Brain microvascular endothelial cell (primary cell): ENCODE data around the gene UTF1.

Experiments
- DNase-seq: peaks from one replicate; pipeline ENCODE4 v3.0.0-alpha.2; 2020
- H3K27ac ChIP-seq: fragments of 250-450 bp; sonication (Bioruptor Pico); 2 replicates; pipeline ENCODE4 v1.5.1; 2020; ENCODE audit warnings: mild to moderate bottlenecking, moderate library complexity
- H3K27me3 ChIP-seq: fragments of 250-450 bp; sonication (Bioruptor Pico); replicated peaks from 2 replicates; pipeline ENCODE4 v1.5.1; 2020; ENCODE audit warnings: mild to moderate bottlenecking
- H3K36me3 ChIP-seq: fragments of 250-450 bp; sonication (Bioruptor Pico); replicated peaks from 2 replicates; pipeline ENCODE4 v1.5.1; 2020; ENCODE audit warnings: mild to moderate bottlenecking
- H3K4me3 ChIP-seq: 2 replicates; pipeline ENCODE4 v1.5.1; 2011; ENCODE audit warnings: low read depth, mild to moderate bottlenecking, control low read depth, low read length, moderate library complexity
- CTCF ChIP-seq: IDR thresholded peaks from 2 replicates; pipeline ENCODE4 v1.5.1; 2011; ENCODE audit warnings: low read depth, mild to moderate bottlenecking, moderate library complexity, low read length, control low read depth, inconsistent platforms; ENCODE audit errors: missing control alignments
- in situ Hi-C: cut with HindIII; loops from 2 replicates; pipeline ENCODE4 v1.10.0; 2017; ENCODE audit warnings: low sequenced_read_pairs, low pct_ligation_motif_present

The UTF1 gene

DNA sequence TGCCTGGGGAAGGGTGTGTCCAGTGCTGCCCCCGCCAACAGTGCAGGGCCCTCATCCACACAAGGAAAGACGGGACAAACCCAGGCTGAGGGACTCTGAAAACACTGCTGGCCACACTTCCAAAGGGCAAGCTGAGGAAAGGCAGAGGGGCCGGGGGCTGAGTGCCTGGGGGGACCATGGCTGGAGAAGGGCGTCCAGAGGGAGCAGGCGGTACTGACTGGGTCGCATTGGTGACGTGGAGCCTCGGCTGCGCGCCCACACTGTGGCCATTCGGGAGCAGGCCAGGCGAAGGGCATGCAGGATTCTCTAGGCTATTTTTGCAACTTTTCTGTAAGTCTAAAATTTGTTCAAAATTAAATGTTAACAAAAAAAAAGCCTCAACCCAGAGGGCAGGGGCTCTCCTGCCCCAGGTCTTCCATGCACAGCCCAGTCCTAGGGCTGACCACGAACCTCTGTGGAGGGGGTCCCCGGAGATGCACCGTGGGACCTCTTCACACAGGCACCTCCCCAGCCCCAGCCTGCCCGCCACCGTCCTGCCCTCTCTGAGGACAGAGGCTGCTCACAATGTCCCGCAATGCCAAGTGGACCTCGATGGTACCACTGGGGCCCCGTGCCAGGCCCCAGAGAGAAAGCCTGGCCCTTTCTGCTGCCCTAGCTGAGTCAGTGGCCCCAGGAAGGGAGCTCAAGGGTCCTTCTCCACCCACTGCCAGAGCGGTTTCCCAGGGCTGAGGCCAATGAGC lies 36.2 kb downstream of the UTF1 start:
- Histone ChIP-seq H3K4me3 (no peak overlapping the region), H3K27me3 (no peaks in the 10 kb centered on the region), H3K27ac (no peak overlapping the region), H3K36me3 (no peaks in the 10 kb centered on the region)
- no peak for TF ChIP-seq CTCF
- no peak for DNase-seq
- in situ Hi-C loops = no loop called here

DNA sequence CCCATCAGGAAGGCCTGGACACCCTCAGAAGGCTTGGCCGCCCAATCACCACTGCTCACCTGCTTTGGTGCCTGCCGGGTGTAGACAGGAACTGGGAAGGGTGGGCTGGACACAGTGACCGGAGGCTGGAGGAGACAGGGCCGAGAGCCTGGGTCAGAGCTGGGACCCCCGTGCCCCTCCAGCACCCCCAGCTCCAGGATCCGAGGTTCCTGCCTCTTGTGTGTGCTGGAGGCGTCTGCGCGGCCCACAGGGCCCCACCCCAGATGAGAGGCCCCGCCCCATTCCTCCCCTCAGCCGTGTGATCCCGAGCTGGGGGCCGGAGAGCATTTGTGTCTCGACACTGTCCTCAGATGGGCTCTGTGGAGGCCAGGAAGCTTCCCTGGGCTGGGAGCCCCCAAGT lies 37.3 kb downstream of the UTF1 start:
- Histone ChIP-seq H3K4me3 (no peak overlapping the region), H3K27ac (no peak overlapping the region), H3K27me3 (no peaks in the 10 kb centered on the region), H3K36me3 (no peaks in the 10 kb centered on the region)
- TF ChIP-seq CTCF = no peak
- DNase-seq = no peak
- in situ Hi-C loops = no loop called here

DNA sequence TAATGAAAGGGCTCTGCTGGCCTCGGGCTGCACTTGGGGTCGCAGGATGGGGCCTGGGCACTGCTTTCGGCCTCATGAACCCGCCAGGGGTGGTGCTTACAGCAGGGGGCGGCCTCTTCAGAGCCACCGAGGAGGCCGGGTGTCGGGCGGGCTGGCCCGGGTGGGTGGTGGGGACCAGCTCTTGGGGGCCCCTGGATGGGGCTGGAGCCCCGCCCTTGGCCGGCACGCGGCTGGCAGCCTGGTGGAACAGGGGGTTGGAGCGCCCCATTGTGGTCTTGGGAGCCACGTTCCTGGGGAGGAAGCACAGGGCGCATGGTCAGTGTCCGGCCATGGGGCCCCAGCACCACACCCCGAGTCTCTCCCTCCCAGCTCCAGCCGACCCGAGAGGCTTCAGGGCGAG lies 37.8 kb downstream of the UTF1 start:
- in situ Hi-C loops = no loop called here
- no peak overlapping the region for H3K27ac ChIP-seq
- H3K4me3 ChIP-seq = no peak overlapping the region
- no peaks in the 10 kb centered on the region for H3K27me3 ChIP-seq
- H3K36me3 ChIP-seq = no peaks in the 10 kb centered on the region
- no peak for TF ChIP-seq CTCF
- DNase-seq = no peak

DNA sequence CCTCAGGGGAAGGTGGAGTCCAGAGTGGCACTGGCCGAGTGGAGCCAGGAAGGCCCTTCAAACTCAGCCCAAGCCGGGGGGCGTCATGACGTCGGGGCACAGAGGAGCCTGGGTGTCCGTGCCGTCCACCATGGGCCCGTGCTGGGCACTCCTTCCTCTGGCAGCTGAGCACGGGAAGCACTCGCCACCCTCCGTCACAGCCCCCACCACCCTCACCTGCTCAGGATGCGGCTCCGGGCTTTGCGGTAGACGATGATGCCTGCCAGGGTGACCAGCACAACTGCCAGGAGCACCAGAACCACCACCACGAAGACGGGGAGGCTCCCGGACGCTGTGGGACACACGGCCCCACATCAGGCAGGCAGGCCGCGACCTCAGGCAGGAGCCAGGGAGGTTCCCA lies 38.5 kb downstream of the UTF1 start:
- H3K27ac ChIP-seq = no peak overlapping the region
- no peaks in the 10 kb centered on the region for H3K36me3 ChIP-seq
- no peak for TF ChIP-seq CTCF
- in situ Hi-C loops = no loop called here
- no peak overlapping the region for H3K4me3 ChIP-seq
- no peak for DNase-seq
- no peaks in the 10 kb centered on the region for H3K27me3 ChIP-seq

DNA sequence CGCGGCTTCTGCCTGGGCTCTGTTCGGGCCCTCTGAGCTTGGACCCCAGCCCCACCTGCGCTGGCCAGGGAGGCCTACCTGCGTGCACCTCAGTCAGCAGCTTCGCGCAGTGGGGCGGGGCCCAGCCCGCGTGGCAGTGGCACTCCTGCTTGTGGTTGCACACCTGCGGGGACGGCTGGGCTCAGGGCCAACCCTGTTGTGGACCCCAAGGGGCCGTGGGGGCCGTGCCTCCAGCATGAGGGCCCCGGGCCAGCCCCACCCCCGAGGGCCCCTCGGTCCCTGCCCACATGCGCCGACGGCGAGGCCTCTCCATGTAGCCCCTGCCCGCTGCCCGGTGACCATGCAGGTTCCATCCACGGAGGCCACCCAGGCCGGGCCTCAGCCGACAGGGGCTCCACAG lies 39.4 kb downstream of the UTF1 start:
- in situ Hi-C loops = no loop called here
- Histone ChIP-seq H3K27me3 (no peaks in the 10 kb centered on the region), H3K36me3 (no peaks in the 10 kb centered on the region), H3K4me3 (no peak overlapping the region), H3K27ac (no peak overlapping the region)
- TF ChIP-seq CTCF = no peak
- DNase-seq = no peak

DNA sequence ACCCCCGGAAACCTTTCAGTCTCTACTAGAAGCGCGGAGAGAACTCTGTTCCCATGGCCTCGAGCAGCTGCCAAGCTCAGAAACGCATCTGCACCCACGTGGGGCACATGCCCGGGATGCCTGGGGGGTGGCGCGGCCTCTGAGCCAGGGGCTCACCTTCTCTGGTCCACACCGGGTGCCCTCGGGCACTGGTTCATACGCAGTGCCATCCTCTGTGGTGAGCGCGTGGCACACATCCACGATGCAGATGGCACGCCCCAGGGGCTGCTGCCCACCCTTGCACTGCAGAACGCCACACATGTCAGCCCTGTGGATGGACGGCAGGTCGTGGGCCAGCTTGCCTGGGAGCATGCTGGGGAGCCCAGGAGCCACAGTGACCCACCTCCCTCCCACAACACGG lies 40.2 kb downstream of the UTF1 start:
- no peak overlapping the region for H3K4me3 ChIP-seq
- no peak overlapping the region for H3K27ac ChIP-seq
- no peaks in the 10 kb centered on the region for H3K36me3 ChIP-seq
- TF ChIP-seq CTCF = no peak
- H3K27me3 ChIP-seq = no peaks in the 10 kb centered on the region
- DNase-seq = no peak
- in situ Hi-C loops = no loop called here
